OCI-LY3 (cell line): Measurements from ENCODE around the gene TRMT61A.

Experiments
- H2AFZ ChIP-seq: fragments of 200-600, 300-600 bp; shearing (Covaris generic); 2 replicates; pipeline ENCODE4 v1.6.0; 2014; ENCODE audit warnings: antibody characterized with exemption, low read depth, low read length
- H3K27ac ChIP-seq: fragments of 200-600, 300-600 bp; sonication (generic); 2 replicates; pipeline ENCODE4 v1.5.1; 2014; ENCODE audit warnings: mild to moderate bottlenecking, low read length, moderate library complexity, mixed read lengths
- H3K27me3 ChIP-seq: fragments of 200-600, 300-600 bp; sonication (generic); 2 replicates; pipeline ENCODE4 v1.6.1; 2014; ENCODE audit warnings: low read depth, low read length, mixed read lengths
- H3K36me3 ChIP-seq: fragments of 200-600, 300-600 bp; sonication (generic); replicated peaks from 2 replicates; pipeline ENCODE3; 2014; ENCODE audit warnings: low read depth, low read length, mixed read lengths
- H3K4me1 ChIP-seq: fragments of 300-600, 200-600 bp; sonication (generic); 2 replicates; pipeline ENCODE4 v1.6.1; 2014; ENCODE audit warnings: low read length, mixed read lengths
- H3K4me2 ChIP-seq: fragments of 200-600, 300-600 bp; sonication (generic); 2 replicates; pipeline ENCODE4 v1.6.1; 2014; ENCODE audit warnings: low read length, mixed read lengths
- H3K4me3 ChIP-seq: fragments of 300-600, 200-600 bp; sonication (generic); 2 replicates; pipeline ENCODE4 v1.5.1; 2014; ENCODE audit warnings: antibody characterized with exemption, mild to moderate bottlenecking, low read length, moderate library complexity
- H3K79me2 ChIP-seq: fragments of 300-600, 200-600 bp; shearing (Covaris generic); 2 replicates; pipeline ENCODE4 v1.6.1; 2014; ENCODE audit warnings: mild to moderate bottlenecking, low read length, mixed read lengths
- H3K9ac ChIP-seq: fragments of 300-600, 200-600 bp; shearing (Covaris generic); 2 replicates; pipeline ENCODE4 v1.6.0; 2014; ENCODE audit warnings: mild to moderate bottlenecking, low read length, moderate library complexity
- H3K9me3 ChIP-seq: fragments of 200-600, 300-600 bp; shearing (Covaris generic); 2 replicates; pipeline ENCODE4 v1.6.1; 2014; ENCODE audit warnings: low read length, mixed read lengths; ENCODE audit not compliant: insufficient read depth
- H4K20me1 ChIP-seq: fragments of 200-600, 300-600 bp; sonication (generic); 2 replicates; pipeline ENCODE4 v1.6.1; 2016; ENCODE audit warnings: low read length, mixed read lengths; ENCODE audit not compliant: insufficient read depth
- EZH2phosphoT487 ChIP-seq: fragments of 200-600 bp; shearing (Covaris generic); IDR thresholded peaks from 2 replicates; pipeline ENCODE4 v1.6.1; 2018; ENCODE audit warnings: antibody characterized with exemption, mixed run types, low read depth
- TF ChIP-seq, protein P1 (sequence below): fragments of 200-600, 300-600 bp; sonication (generic); IDR thresholded peaks from 2 replicates; pipeline ENCODE4 v1.5.1; 2014; ENCODE audit warnings: antibody characterized with exemption, low read length, low read depth

TRMT61A gene

DNA sequence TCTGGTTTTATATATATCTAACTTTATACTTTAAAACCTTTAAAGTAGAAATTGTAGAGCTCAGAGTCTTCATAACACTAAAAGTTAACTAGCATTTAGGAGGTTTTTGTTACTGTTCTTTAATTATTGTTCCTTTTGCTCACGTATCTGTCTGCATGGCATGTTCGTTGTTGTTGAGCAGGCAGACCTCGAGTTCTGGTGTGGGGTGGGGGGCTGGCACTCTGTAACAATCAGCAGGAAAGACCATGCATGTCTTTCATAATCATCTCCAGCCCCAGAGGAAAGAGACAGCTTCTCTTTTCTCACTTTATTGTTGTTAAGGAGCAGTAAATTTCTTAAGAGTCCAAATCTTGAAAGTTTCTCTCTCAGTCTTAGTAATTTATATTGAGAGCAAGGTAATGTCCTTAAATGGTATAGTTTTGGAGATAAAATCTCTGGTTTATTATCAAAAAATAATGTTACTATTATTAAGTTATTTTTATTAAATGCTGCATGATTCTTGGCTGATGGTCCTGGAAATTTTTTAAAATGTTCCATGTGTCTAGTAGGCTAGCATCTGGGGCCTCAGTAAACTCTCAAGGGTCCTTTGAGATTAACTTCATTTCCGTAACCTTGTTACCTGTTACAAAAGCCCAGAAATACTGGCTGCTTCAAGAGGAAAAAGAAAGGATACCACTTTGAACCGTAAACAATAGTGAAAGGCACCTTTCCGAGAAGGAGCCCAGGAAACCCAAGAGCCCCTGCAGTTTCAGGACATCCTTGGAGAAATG, 36.7 kb upstream of the TRMT61A start:
- no peaks in the 10 kb centered on the region for H3K27me3 ChIP-seq

DNA sequence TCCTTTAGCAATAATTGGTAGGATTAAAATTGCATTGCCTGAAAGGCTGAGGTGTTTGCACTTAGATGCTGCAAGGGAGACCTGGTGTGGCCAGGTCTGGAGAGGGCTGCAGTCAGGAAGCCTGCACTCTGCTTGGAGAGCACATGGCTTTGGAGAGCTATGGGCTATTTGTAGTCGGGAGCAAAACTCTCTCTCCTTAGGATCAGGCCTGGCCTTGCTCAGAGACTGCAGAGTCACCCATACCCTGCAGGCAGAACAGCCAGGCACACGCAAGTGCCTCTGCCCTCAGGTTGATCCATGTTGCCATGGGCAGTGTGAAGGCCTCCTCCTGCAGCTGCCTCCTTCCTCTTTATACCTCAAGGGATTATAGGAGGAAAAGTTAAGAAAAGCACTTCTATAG, 33.1 kb upstream of the TRMT61A start:
- Histone ChIP-seq H3K27me3 (no peaks in the 10 kb centered on the region), H3K36me3 (peaks cover 26% of the 10 kb centered on the region), H3K4me3 (no peak overlapping the region), H3K9ac (no peak overlapping the region), H4K20me1 (no peaks in the 10 kb centered on the region), H3K4me1 (peaks cover 2% of the 10 kb centered on the region; the same call in 1 of the 2 replicates), H3K9me3 (no peaks in the 10 kb centered on the region), H2AFZ (no peak overlapping the region), H3K4me2 (no peak overlapping the region), H3K27ac (no peak overlapping the region), H3K79me2 (no peaks in the 10 kb centered on the region)
- no peak for TF ChIP-seq EZH2phosphoT487
- TF ChIP-seq, protein P1, sequence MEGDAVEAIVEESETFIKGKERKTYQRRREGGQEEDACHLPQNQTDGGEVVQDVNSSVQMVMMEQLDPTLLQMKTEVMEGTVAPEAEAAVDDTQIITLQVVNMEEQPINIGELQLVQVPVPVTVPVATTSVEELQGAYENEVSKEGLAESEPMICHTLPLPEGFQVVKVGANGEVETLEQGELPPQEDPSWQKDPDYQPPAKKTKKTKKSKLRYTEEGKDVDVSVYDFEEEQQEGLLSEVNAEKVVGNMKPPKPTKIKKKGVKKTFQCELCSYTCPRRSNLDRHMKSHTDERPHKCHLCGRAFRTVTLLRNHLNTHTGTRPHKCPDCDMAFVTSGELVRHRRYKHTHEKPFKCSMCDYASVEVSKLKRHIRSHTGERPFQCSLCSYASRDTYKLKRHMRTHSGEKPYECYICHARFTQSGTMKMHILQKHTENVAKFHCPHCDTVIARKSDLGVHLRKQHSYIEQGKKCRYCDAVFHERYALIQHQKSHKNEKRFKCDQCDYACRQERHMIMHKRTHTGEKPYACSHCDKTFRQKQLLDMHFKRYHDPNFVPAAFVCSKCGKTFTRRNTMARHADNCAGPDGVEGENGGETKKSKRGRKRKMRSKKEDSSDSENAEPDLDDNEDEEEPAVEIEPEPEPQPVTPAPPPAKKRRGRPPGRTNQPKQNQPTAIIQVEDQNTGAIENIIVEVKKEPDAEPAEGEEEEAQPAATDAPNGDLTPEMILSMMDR, result no peak

More for the DNA sequence above, 36.7 kb upstream of the TRMT61A start:
- no peaks in the 10 kb centered on the region for H3K9me3 ChIP-seq
- H3K4me1 ChIP-seq, result no peaks in the 10 kb centered on the region
- H3K4me3 ChIP-seq, result no peak overlapping the region
- H3K9ac ChIP-seq, result no peak overlapping the region
- no peak overlapping the region for H2AFZ ChIP-seq
- TF ChIP-seq, protein P1, result no peak
- H3K27ac ChIP-seq, result no peak overlapping the region
- no peaks in the 10 kb centered on the region for H3K79me2 ChIP-seq
- H4K20me1 ChIP-seq, result no peaks in the 10 kb centered on the region
- H3K36me3 ChIP-seq, result peaks cover 32% of the 10 kb centered on the region
- H3K4me2 ChIP-seq, result no peak overlapping the region

DNA sequence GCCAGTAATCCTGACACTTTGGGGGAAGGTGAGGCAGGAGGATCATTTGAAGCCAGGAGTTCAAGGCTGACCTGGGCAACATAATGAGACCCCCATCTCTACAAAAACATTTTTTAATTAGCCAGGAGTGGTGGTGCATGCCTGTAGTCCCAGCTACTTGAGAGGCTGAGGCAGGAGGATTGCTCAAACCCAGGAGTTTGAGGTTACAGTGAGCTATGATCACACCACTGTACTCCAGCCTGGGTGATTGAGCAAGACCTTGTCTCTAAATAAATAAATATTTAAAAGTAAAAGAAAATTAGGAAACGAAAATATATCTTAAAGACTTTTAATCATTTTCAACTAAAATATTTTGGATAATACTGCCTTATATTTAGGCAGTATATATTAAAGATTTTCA, 32.2 kb upstream of the TRMT61A start:
- no peak overlapping the region for H3K27ac ChIP-seq
- no peaks in the 10 kb centered on the region for H3K79me2 ChIP-seq
- peaks cover 2% of the 10 kb centered on the region; the same call in 1 of the 2 replicates for H3K4me1 ChIP-seq
- peaks cover 26% of the 10 kb centered on the region for H3K36me3 ChIP-seq
- H3K9me3 ChIP-seq, result no peaks in the 10 kb centered on the region
- no peaks in the 10 kb centered on the region for H3K27me3 ChIP-seq
- H3K9ac ChIP-seq, result no peak overlapping the region
- TF ChIP-seq, protein P1, result no peak
- TF ChIP-seq EZH2phosphoT487, result no peak
- H2AFZ ChIP-seq, result no peak overlapping the region
- no peak overlapping the region for H3K4me3 ChIP-seq
- no peak overlapping the region for H3K4me2 ChIP-seq
- H4K20me1 ChIP-seq, result no peaks in the 10 kb centered on the region; the same call in 1 of the 2 replicates

DNA sequence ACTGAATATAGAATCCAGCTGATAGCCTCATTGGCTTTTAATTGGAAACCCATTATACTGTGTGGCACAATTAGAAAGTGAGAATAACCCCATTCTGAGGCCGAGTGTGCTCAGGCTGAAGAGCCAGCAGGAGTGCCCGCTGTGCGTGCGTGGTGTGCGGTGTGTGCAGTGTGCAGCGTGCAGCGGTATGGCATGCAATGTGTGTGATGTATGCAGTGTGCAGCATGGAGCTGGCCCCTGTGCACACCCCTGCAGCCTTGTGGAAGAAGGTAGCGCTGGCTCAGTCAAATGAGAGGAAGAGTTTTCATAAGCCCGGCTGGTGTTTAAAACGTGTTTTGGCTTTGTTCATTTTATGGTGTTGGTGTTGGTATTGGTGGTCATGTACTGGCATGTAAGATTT, 29.3 kb upstream of the TRMT61A start:
- Histone ChIP-seq H3K27ac (no peak overlapping the region), H3K79me2 (no peaks in the 10 kb centered on the region), H3K4me2 (no peak overlapping the region), H3K27me3 (no peaks in the 10 kb centered on the region), H2AFZ (no peak overlapping the region), H3K36me3 (peaks cover 41% of the 10 kb centered on the region), H3K4me3 (no peak overlapping the region), H3K4me1 (peaks cover 2% of the 10 kb centered on the region; the same call in 1 of the 2 replicates), H3K9ac (no peak overlapping the region), H3K9me3 (no peaks in the 10 kb centered on the region), H4K20me1 (no peaks in the 10 kb centered on the region; the same call in 1 of the 2 replicates)
- no peak for TF ChIP-seq EZH2phosphoT487
- TF ChIP-seq, protein P1, result no peak
